GM13977 (cell line): ENCODE data around the gene TBATA.

Source experiments
- DNase-seq: peaks from one replicate; pipeline ENCODE4 v3.0.0; 2012; ENCODE audit warnings: low spot score
- CTCF ChIP-seq: IDR thresholded peaks from 2 replicates; pipeline ENCODE4 v1.5.1; 2012; ENCODE audit warnings: mild to moderate bottlenecking, control low read depth; ENCODE audit not compliant: insufficient read depth; ENCODE audit errors: extremely low read depth, missing control alignments
- in situ Hi-C: fragments of 300-500 bp; cut with MboI; formaldehyde crosslinking; loops from one replicate; pipeline ENCODE4 v1.12.0; 2022; ENCODE audit warnings: low sequenced_read_pairs, low pct_unique_long_range_greater_than_20kb, mixed read lengths, inconsistent platforms; ENCODE audit not compliant: unreplicated experiment

The TBATA gene

GRCh38 chr10:70803775-70804420 is 18.7 kb upstream of the TBATA start:
- TF ChIP-seq CTCF: no peak
- DNase-seq: no peak
- in situ Hi-C loops: no loop called here

GRCh38 chr10:70801854-70802253 is 16.7 kb upstream of the TBATA start:
- in situ Hi-C loops: no loop called here
- no peak for DNase-seq
- no peak for TF ChIP-seq CTCF

- TF ChIP-seq CTCF: no peak
- in situ Hi-C loops: no loop called here
- DNase-seq: no peak
Measured at GRCh38 chr10:70799124-70799523, 13.9 kb upstream of the TBATA start.

GRCh38 chr10:70797840-70798239 is 12.7 kb upstream of the TBATA start:
- in situ Hi-C loops: no loop called here
- no peak for DNase-seq
- TF ChIP-seq CTCF: no peak

- no peak for TF ChIP-seq CTCF
- in situ Hi-C loops: no loop called here
- no peak for DNase-seq
Measured at GRCh38 chr10:70795613-70796012, 10.4 kb upstream of the TBATA start.

- DNase-seq: no peak
- no peak for TF ChIP-seq CTCF
- in situ Hi-C loops: no loop called here
Measured at GRCh38 chr10:70791386-70792039, 6.3 kb upstream of the TBATA start.
